Endothelial cell of umbilical vein (primary cell): ENCODE data around the gene DARS1. TPM values are rescaled to one million over a fixed set of nuclear protein-coding genes. Genes with fewer than 3 reads are reported as not detected.

ENCODE experiments used
- BruUV-seq: library from RNA; stranded (reverse); fragments of 400-500 nt; replicated peaks from 2 replicates; lab custom pipeline; 2021; lab: Mats Ljungman, UMichigan
- CTCF ChIA-PET: fragments of 300-600, 350-600 bp; sonication (Branson Sonifier 250); formaldehyde crosslinking; loops from one replicate; lab custom pipeline; 2021; ENCODE audit warnings: antibody characterized with exemption, inconsistent platforms; lab: Charles Lee
- POLR2A ChIA-PET: fragments of 300-600, 350-600 bp; sonication (Branson Sonifier 250); formaldehyde crosslinking; loops from one replicate; lab custom pipeline; 2021; ENCODE audit warnings: antibody characterized with exemption, inconsistent platforms; lab: Charles Lee
- DNase-seq: peaks from one replicate; pipeline ENCODE4 v3.0.0-alpha.2; 2011; ENCODE audit warnings: low read depth, low spot score
- FAIRE-seq: peaks from 2 replicates; lab custom pipeline; 2011; peaks lifted over from hg19 to GRCh38; lab: Jason Lieb, UNC
- H2AFZ ChIP-seq: 2 replicates; pipeline ENCODE4 v1.6.0; 2012; ENCODE audit warnings: low read depth, low read length, control low read depth, inconsistent platforms
- H3K27ac ChIP-seq: 2 replicates; pipeline ENCODE4 v1.5.1; 2011; ENCODE audit warnings: low read depth, mild to moderate bottlenecking, control low read depth, low read length, moderate library complexity; ENCODE audit not compliant: insufficient read depth
- H3K27me3 ChIP-seq, 2 experiments: 2 replicates each; pipeline versions ENCODE4 v1.6.0 to v1.6.1; 2011; ENCODE audit warnings: low read length in 2 of 2, mixed read lengths in 1 of 2; ENCODE audit not compliant: control insufficient read depth in 2 of 2, insufficient read depth in 2 of 2
- H3K36me3 ChIP-seq, 2 experiments: 2 replicates in 1 of 2; 3 replicates in 1 of 2; pipeline ENCODE4 v1.5.1; 2011; ENCODE audit warnings: low read length in 2 of 2, mild to moderate bottlenecking in 1 of 2, moderate library complexity in 1 of 2; ENCODE audit not compliant: control insufficient read depth in 2 of 2, insufficient read depth in 2 of 2; ENCODE audit errors: extremely low read depth in 1 of 2
- H3K4me1 ChIP-seq: 3 replicates; pipeline ENCODE4 v1.5.1; 2011; ENCODE audit warnings: mild to moderate bottlenecking, low read length; ENCODE audit not compliant: control insufficient read depth, insufficient read depth; ENCODE audit errors: extremely low read depth
- H3K4me2 ChIP-seq: 2 replicates; pipeline ENCODE4 v1.6.1; 2011; ENCODE audit warnings: low read length, control low read depth, mixed read lengths; ENCODE audit not compliant: insufficient read depth
- H3K4me3 ChIP-seq, 3 experiments: fragments of 200-600 bp in 1 of 3; sonication (generic), shearing (Covaris generic) in 1 of 3; replicated peaks in 1 of 3; 2 replicates each; pipeline ENCODE4 v1.5.1; 2011 to 2016; ENCODE audit warnings: control low read depth in 3 of 3, low read length in 3 of 3, mild to moderate bottlenecking in 2 of 3, inconsistent platforms in 1 of 3, low read depth in 1 of 3, moderate library complexity in 1 of 3; ENCODE audit not compliant: insufficient read depth in 1 of 3
- H3K79me2 ChIP-seq: 2 replicates; pipeline ENCODE4 v1.6.0; 2012; ENCODE audit warnings: low read length, inconsistent platforms; ENCODE audit not compliant: control insufficient read depth, insufficient read depth
- H3K9ac ChIP-seq: replicated peaks from 2 replicates; pipeline ENCODE3; 2011; ENCODE audit warnings: low read length, control low read depth; ENCODE audit not compliant: insufficient read depth; ENCODE audit errors: extremely low read depth
- H3K9me1 ChIP-seq: replicated peaks from 3 replicates; pipeline ENCODE4 v1.6.0; 2011; ENCODE audit warnings: mild to moderate bottlenecking, low read length; ENCODE audit not compliant: control insufficient read depth, insufficient read depth; ENCODE audit errors: extremely low read depth
- H3K9me3 ChIP-seq: replicated peaks from 2 replicates; pipeline ENCODE4 v1.5.1; 2012; ENCODE audit warnings: low read length, inconsistent platforms; ENCODE audit not compliant: control insufficient read depth, insufficient read depth
- H4K20me1 ChIP-seq: replicated peaks from 2 replicates; pipeline ENCODE3; 2011; ENCODE audit warnings: mild to moderate bottlenecking, low read length; ENCODE audit not compliant: control insufficient read depth, insufficient read depth; ENCODE audit errors: extremely low read depth
- EZH2 ChIP-seq: IDR thresholded peaks from 2 replicates; pipeline ENCODE4 v1.6.1; 2012; ENCODE audit warnings: borderline replicate concordance, low read depth, mild to moderate bottlenecking, moderate library complexity, low read length, inconsistent platforms; ENCODE audit not compliant: severe bottlenecking
- FOS ChIP-seq: IDR thresholded peaks from 2 replicates; pipeline ENCODE4 v1.6.1; 2011; ENCODE audit warnings: mild to moderate bottlenecking, low read length, moderate library complexity, borderline replicate concordance; ENCODE audit not compliant: insufficient read depth
- GATA2 ChIP-seq: IDR thresholded peaks from 2 replicates; pipeline ENCODE4 v1.7.0; 2011; ENCODE audit warnings: low read depth, mild to moderate bottlenecking, moderate library complexity, mixed read lengths, low read length; ENCODE audit not compliant: insufficient read length, insufficient read depth
- JUN ChIP-seq: IDR thresholded peaks from 2 replicates; pipeline ENCODE4 v1.6.1; 2011; ENCODE audit warnings: borderline replicate concordance, low read depth; ENCODE audit not compliant: insufficient read length, insufficient read depth
- MAX ChIP-seq: IDR thresholded peaks from 2 replicates; pipeline ENCODE4 v1.6.1; 2011; ENCODE audit not compliant: insufficient read depth, insufficient read length
- MYC ChIP-seq: IDR thresholded peaks from one replicate; pipeline ENCODE4 v1.6.1; 2011; ENCODE audit warnings: mild to moderate bottlenecking, low read depth, low read length
- POLR2A ChIP-seq: IDR thresholded peaks from 2 replicates; pipeline ENCODE4 v1.6.1; 2012; ENCODE audit warnings: low read depth, mild to moderate bottlenecking, control low read depth, low read length
- POLR2AphosphoS5 ChIP-seq: IDR thresholded peaks from 2 replicates; pipeline ENCODE4 v1.6.1; 2012; ENCODE audit warnings: low read depth, mild to moderate bottlenecking, control low read depth, low read length, moderate library complexity; ENCODE audit not compliant: insufficient read depth
- dilution Hi-C: fragments of 300-500 bp; cut with MboI; formaldehyde crosslinking; loops from one replicate; pipeline ENCODE4 v1.15.0; 2019; ENCODE audit warnings: low sequenced_read_pairs; ENCODE audit not compliant: extremely low pct_ligation_motif_present
- intact Hi-C: fragments of 100-400 bp; cut with micrococcal nuclease; formaldehyde crosslinking; loops from one replicate; pipeline ENCODE4 v1.10.0; 2022
- polyA plus RNA-seq, 4 experiments: library from polyadenylated mRNA; depleted of rRNA in 3 of 4; stranded (reverse) in 3 of 4; unstranded in 1 of 4; fragments of >200 nt; gene quantifications; 2 replicates each; pipeline versions ENCODE4 v1.2.1 to v1.2.3, GENCODE V29; 2011 to 2012; ENCODE audit warnings: missing spikeins in 1 of 4
- total RNA-seq: library from RNA; stranded (reverse); gene quantifications from 2 replicates; pipeline ENCODE4 v1.2.3, GENCODE V29; 2021
- TF ChIP-seq, protein P1 (sequence below), 2 donors: IDR thresholded peaks; 1 replicate in 1 of 2; 2 replicates in 1 of 2; pipeline ENCODE4 v1.5.1; 2011; ENCODE audit warnings: low read length in 2 of 2, mild to moderate bottlenecking in 2 of 2, moderate library complexity in 2 of 2, control low read depth in 1 of 2, inconsistent platforms in 1 of 2, low read depth in 1 of 2; ENCODE audit not compliant: insufficient read depth in 1 of 2; ENCODE audit errors: extremely low read depth in 1 of 2

The DARS1 gene
- total and polyA plus RNA-seq, 2 donors (not counting 3 experiments of a cell fraction or from before 2014, with no cell fraction given), result 20.9 to 41.5 TPM

GRCh38 chr2:135960656-135961551 lies 24.5 kb downstream of the DARS1 start:
- peaks cover 6% of the 10 kb centered on the region for H3K4me1 ChIP-seq
- H3K27me3 ChIP-seq, result no peaks in the 10 kb centered on the region
- DNase-seq (peak; percentile 69), FAIRE-seq (no peak)
- peak overlapping the region; percentile 24 for H3K27ac ChIP-seq
- H3K4me2 ChIP-seq, result no peak overlapping the region
- CTCF ChIA-PET, result interaction anchor here (0.6 to 1.2 kb wide), 2 partner anchors 28 to 47 kb away, joined by 3 to 4 read pairs; no protein-coding TSS in a partner anchor
- no peaks in the 10 kb centered on the region for H3K9me1 ChIP-seq
- dilution Hi-C loops, result no loop called here
- peaks cover 5% of the 10 kb centered on the region for H3K79me2 ChIP-seq
- no TSS peak for BruUV-seq
- TF ChIP-seq POLR2A, result no peak
- no peak for TF ChIP-seq FOS
- TF ChIP-seq GATA2, result no peak
- no peak for TF ChIP-seq POLR2AphosphoS5
- no peak for TF ChIP-seq EZH2
- no peak for TF ChIP-seq MYC
- TF ChIP-seq JUN, result no peak
- TF ChIP-seq, protein P1, sequence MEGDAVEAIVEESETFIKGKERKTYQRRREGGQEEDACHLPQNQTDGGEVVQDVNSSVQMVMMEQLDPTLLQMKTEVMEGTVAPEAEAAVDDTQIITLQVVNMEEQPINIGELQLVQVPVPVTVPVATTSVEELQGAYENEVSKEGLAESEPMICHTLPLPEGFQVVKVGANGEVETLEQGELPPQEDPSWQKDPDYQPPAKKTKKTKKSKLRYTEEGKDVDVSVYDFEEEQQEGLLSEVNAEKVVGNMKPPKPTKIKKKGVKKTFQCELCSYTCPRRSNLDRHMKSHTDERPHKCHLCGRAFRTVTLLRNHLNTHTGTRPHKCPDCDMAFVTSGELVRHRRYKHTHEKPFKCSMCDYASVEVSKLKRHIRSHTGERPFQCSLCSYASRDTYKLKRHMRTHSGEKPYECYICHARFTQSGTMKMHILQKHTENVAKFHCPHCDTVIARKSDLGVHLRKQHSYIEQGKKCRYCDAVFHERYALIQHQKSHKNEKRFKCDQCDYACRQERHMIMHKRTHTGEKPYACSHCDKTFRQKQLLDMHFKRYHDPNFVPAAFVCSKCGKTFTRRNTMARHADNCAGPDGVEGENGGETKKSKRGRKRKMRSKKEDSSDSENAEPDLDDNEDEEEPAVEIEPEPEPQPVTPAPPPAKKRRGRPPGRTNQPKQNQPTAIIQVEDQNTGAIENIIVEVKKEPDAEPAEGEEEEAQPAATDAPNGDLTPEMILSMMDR (IDR thresholded peaks at IDR 0.05; ENCODE audit: extremely low read depth in 1 of 2, insufficient read depth in 1 of 2, low read depth in 1 of 2, low read length in 2 of 2), result no peak
- TF ChIP-seq MAX, result no peak
- H3K9ac ChIP-seq, result peak overlapping the region; percentile 23
- H4K20me1 ChIP-seq, result no peaks in the 10 kb centered on the region
- no peak overlapping the region for H3K4me3 ChIP-seq
- intact Hi-C loops, result no loop called here
- no peaks in the 10 kb centered on the region for H3K36me3 ChIP-seq
- H3K9me3 ChIP-seq, result no peaks in the 10 kb centered on the region
- H2AFZ ChIP-seq, result no peak overlapping the region
- POLR2A ChIA-PET, result no interaction called here
